NCI-H146 treated with DMSO at 0.1 percent for 48 hours (cell line): ENCODE data around the gene AFF3.
"Not testable (repeated sequence)": the region's sequence is repeated elsewhere in the genome, so short reads cannot be mapped to it uniquely, and the experiment has no call there.

ENCODE experiments used
- DNase-seq: peaks from one replicate; lab custom pipeline; 2025; ENCODE audit not compliant: unreplicated experiment; lab: John Stamatoyannopoulos, UW

AFF3 gene

GRCh38 chr2:99806758-99807157 lies 335.6 kb downstream of the AFF3 start:
- no peak for DNase-seq

DNA sequence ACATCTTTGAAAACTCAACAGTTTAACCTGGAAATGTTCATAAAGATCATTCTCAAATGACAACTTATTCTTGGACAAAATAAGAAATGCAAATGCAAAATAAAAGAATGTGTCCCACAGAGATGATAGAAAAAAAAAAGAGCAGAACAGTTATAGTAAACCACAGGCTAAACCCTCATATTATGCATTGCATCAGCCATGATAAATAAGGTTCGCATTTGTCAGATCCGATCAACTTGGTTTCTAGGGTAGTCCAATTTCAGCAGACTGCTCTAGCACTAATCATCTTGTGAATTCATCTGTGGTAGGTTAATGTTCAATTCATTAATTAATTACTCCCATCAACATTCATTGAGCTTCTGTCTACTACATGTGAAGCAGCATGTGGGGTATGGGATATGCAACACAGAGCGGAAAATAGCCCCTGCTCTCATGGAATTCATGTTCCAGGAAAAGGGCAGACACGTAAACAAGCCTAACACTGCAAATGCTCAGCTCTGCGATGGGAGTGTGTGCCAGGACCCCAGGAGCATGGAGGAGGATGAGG lies 336.4 kb downstream of the AFF3 start:
- no peak for DNase-seq

DNA sequence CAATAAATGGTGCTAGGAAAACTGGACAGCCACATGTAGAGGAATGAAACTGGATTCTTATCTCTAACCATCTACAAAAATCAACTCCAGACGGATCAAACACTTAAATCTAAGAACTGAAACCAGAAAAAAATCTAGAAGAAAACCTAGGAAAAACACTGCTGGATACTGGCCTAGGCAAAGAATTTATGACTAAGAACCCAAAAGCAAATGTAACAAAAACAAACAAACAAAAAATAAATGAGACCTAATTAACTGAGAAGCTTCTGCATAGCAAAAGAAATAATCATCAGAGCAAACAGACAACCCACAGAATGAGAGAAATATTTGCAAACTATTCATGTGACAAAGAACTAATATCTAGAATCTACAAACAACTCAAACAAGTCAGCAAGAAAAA lies 338.5 kb downstream of the AFF3 start:
- no peak for DNase-seq

DNA sequence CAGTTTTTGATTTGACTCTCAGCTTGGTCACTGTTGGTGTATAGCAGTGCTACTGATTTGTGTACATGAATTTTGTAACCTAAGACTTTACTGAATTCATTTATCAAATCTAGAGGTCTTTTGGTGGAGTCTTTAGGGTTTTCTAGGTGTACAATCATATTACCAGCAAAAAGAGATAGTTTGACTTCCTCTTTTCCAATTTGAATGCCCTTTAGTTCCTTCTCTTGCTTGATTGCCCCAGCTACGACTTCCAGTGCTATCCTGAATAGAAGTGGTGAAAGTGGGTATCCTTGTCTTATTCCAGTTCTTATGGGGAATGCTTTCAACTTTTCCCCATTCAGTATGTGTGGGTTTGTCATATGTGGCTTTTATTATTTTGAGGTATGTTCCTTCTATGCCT lies 339.7 kb downstream of the AFF3 start:
- DNase-seq = no peak

- no peak for DNase-seq
Measured at GRCh38 chr2:99801327-99801901, 341.0 kb downstream of the AFF3 start.

DNA sequence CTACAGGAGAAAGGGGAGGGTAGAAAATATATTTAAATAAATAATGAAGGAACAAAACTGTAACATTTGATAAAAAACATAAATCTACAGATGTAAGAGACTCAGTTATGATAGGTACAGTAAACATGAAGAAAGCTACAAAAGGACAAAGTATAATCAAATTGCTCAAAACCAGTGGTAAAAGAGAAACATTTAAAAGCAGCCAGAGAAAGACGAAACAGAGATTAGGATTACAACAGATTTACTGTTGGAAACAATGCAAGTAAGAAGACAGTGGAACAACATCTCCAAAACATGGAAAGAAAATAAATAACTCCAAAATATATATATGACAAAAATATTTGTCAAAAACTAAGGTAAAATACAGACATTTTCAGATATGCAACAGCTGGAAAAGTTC lies 344.9 kb downstream of the AFF3 start:
- DNase-seq = no peak

- DNase-seq = no peak
Measured at GRCh38 chr2:99794414-99794813, 348.0 kb downstream of the AFF3 start.

DNA sequence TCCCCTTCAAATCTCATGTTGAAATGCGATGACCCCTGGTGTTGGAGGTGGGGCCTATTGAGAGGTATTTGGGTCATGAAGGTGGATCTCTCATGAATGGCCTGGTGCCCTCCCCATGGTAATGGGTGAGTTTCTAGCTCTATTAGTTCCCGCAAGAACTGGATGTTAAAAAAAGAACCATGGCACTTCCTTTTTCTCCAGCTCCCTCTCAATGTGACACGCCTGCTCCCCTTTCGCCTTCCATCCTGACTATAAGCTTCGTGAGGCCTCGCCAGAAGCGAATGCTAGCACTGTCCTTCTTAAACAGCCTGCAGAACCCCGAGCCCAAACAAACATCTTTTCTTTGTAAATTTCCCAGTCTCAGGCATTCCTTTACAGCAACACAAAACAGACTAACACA lies 349.4 kb downstream of the AFF3 start:
- DNase-seq = no peak

DNA sequence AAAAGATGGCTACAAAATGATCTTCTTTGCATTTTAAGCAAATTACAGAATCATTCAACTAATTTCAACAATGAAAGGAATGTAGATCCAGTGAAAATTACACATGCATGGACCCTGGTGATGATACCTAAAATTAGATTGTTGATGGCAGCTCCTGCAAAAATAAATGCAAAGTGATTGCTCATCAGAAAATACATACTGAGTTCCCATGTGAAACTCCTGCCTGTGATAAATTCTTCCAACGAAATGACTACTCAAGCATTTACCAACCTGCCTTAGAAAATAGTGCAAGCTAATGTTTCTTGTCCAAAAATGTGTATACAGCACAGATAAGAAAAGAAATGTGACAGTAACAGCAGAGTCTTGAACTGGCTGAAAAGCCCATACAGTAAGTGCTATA lies 352.5 kb downstream of the AFF3 start:
- DNase-seq = no peak

DNA sequence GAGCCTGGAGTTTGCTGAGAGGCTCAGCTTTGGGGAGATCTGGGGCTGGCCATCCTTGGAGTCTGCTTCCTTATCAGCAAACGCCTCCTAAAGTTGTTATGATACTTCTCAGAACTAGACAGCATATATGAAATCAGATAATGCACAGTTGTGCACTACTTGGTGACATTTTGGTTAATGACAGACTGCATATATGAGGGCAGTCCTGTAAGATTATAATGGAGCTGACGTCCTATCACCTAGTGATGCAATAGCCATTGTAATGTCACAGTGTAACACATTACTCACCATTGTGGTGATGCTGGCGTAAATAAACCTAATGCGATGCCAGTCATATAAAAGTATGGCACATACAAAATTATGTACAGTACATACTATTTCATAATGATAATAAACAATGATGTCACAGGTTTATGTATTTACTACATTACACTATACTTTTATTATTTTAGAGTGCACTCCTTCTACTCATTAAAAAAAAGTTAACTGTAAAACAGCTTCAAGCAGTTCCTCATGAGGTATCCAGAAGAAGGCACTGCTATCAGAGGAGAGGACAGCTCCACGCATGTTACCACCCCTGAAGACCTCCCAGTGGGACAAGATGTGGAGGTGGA lies 354.5 kb downstream of the AFF3 start:
- no peak for DNase-seq

DNA sequence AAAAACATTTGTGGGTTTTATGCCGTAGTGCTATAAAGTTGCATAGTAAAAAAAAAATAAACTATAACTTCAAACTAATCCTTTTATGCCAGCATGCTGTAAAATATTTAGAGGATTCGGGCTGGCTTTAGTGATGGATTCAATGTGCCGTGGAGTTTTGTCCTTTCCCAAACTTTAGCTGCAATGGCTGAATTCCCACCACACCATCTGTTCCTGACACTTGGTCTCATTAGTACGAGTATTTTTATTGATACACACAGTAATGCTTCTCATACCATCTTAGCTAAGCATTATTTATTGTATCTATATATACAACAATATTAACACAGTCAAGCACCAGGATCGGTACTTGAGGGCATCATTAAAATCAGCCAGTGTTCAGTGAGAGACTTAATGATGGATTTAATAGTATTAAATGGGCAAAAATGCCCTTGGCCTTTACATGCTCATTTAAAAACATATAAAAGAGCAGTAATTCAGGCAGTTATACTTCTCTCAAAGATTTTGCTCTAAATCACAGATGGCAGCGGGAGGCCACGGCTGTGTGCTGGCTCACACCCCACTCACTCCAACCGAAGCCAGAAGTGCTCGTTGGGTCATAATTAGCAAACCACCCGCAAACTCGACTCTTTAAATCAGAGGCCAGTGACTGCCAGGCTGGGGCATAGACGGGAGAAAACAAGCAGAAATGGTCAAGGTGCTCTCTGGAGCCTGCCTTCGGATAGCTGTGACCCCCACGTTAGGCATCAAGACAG lies 355.6 kb downstream of the AFF3 start:
- DNase-seq = no peak

- no peak for DNase-seq
Measured at GRCh38 chr2:99784946-99785345, 357.4 kb downstream of the AFF3 start.

GRCh38 chr2:99784282-99784681 lies 358.1 kb downstream of the AFF3 start:
- no peak for DNase-seq

DNA sequence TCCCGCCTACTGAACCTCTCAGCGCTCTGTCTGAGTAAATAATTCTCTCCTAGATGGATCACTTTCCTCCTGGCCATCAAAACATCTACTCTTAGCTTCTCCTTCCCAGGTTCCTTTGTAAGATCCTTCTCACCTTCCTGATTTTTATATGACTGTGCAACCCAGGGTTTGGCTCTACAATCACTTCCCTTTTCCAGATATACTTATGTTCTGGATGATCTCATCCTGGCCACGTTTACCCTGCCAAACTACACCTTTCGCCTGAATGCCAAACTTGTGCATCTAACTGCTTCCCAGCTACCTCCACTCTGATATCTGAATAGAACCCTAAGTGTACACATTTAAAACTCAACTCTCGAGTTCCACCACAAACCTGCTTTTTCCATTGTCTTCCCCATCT lies 362.1 kb downstream of the AFF3 start:
- DNase-seq = no peak

- no peak for DNase-seq
Measured at GRCh38 chr2:99779276-99779675, 363.1 kb downstream of the AFF3 start.

DNA sequence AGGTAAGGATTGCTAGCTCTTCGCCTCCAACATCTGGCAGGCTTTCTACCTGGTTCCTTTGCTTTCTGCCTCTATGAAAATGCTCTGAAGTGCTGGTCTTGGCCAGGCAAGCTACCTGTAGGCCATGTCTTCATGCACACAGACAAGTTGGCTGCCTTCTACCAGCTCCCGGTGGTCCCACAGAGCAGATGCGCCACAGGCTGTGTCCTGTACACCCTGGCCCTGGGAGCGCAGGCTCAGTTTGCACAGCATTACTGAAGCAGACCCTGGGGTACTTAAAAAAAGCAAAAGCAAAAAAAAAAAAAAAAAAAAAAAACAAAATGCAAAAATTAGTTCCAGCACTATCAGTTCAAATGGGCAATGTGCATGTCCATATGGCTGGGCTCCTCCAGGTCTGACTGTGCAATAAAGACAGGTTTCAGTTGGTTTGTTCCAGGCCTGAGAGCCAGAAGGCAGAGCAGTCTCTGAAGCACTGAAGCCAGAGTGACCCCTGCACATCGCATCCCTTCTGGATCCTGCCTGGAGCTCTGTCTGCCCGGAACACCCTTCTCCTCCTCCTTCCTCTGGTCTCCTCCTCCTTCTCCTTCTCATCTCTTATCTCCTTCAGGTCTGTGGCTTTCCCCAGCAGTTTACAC lies 364.6 kb downstream of the AFF3 start:
- DNase-seq = no peak

DNA sequence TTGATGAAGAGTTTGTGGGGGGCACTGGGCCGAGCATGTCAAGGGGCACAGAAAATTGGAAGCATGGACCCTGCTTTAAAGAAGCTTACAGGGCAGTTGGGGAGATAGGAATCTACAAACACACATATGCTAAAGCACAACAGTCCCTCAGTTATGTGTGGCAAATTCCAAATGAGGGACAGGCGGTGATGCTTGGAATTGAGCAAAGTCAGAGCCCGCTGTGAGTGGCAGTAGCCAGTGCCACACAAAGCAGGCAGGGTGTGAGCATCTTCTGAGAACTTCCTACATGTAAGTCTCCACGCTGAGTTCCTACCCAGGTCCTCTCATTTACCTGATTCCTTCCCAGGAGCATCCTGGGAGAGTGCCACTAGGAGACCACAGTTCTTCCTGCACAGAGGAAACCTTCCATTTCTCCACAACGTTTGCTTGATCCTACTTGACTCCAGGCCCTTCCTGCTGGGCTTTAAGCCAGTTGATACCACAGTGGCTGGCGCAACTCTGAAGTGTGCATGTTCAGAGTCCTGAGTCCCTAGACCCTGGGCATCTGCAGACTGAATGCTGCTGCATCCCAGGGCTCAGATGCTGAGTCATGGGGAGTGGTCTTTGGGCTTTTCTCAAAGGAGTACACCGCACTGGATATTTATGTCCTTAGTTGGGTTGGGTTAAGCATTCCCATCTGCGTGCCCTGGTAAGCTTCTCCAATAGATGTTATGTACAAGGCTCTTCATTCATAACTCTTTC lies 365.3 kb downstream of the AFF3 start:
- DNase-seq = no peak

DNA sequence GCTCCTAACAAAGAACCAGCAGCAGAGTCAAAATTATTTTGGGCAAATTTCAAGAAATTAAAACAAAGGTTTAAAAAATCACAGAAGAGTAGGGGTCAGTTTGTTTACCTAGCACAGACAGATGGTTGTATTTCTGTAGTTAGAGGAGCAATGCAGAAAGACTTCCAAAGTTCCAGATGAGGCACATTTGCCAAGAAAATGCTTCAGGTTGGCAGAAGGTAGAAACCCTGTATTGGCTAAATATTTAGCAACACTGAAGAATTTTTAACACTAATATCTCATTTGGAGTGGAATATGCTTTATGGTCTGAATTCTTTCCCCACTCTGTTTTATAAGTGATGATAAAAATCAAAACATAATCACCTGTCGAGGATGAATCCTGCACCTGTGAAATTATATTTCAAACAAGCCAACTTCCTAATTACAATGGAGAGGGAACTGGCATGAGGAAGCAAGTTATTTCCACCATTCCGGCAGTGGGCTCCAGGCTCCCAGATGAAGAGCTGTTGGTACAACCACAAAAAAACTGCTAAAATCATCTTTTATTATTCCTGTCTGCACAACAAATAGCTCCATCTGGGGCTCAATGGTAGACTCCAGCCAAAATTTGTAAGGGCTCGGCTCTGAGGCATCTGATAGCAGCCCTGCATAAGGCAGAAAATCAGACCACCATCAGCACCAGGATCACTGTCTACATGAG lies 366.0 kb downstream of the AFF3 start:
- DNase-seq = no peak

- no peak for DNase-seq
Measured at GRCh38 chr2:99775585-99775984, 366.8 kb downstream of the AFF3 start.

DNA sequence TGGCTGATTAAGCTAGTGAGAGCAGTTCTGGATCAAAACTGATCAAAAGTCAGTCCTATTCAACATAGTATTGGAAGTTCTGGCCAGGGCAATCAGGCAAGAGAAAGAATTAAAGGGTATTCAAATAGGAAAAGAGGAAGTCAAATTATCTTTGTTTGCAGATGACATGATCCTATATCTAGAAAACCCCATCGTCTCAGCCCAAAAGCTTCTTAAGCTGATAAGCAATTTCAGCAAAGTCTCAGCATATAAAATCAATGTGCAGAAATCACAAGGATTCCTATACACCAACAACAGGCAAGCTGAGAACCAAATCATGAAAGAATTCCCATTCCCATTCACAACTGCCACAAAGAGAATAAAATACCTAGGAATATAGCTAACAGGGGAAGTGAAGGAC lies 368.7 kb downstream of the AFF3 start:
- not testable (repeated sequence) for DNase-seq
